ENCODE results near the gene SPATA19. TPM values are rescaled to one million over a fixed set of nuclear protein-coding genes. Genes with fewer than 3 reads are reported as not detected.
A peak's percentile ranks its signal among the peaks of the same experiment; 100 is the strongest.

Gene SPATA19
- total RNA-seq, 3 donors from 2014 or later (not counting 1 experiment from before 2014, with no cell fraction given): not detected

GRCh38 chr11:133834682-133835592, 10.4 kb downstream of the SPATA19 start:
- WGBS (ENCODE audit: insufficient coverage): 45% methylated on average over 11 of the region's 11 CpGs
- H3K9me3 Mint-ChIP-seq: no peaks in the 10 kb centered on the region
- intact Hi-C loops (cut with micrococcal nuclease): no loop called here
- Histone ChIP-seq H3K27me3 (ENCODE audit: control insufficient read depth, insufficient read depth, low read length) (no peaks in the 10 kb centered on the region), H3K36me3 (ENCODE audit: control insufficient read depth, insufficient read depth, low read length) (no peaks in the 10 kb centered on the region), H3K4me3 (ENCODE audit: low read length) (no peak overlapping the region), H3K27ac (ENCODE audit: low read length) (no peak overlapping the region), H3K4me1 (ENCODE audit: control insufficient read depth, insufficient read depth, low read length) (peaks cover 7% of the 10 kb centered on the region), H3K9me3 (ENCODE audit: control insufficient read depth, insufficient read depth, low read length) (no peaks in the 10 kb centered on the region)
- DNase-seq: peak in 1 of 2 donors; percentile 46
- peak in 2 of 3 donors; percentile 45 to 67 for ATAC-seq
- H3K27me3 Mint-ChIP-seq (ENCODE audit: low read depth in 2 of 2): no peaks in the 10 kb centered on the region
- no peak overlapping the region for H3K4me3 Mint-ChIP-seq
- H3K4me1 Mint-ChIP-seq: peaks cover 15 to 24% of the 10 kb centered on the region in 2 donors
- peak; percentile 17 for TF ChIP-seq CTCF (IDR thresholded peaks at IDR 0.05)
- no peaks in the 10 kb centered on the region for H3K36me3 Mint-ChIP-seq
- peak overlapping the region in 1 of 2 donors; percentile 43 for H3K27ac Mint-ChIP-seq

GRCh38 chr11:133833898-133834681, 11.2 kb downstream of the SPATA19 start:
- Mint-ChIP-seq H3K36me3 (no peaks in the 10 kb centered on the region), H3K27me3 (ENCODE audit: low read depth in 2 of 2) (no peaks in the 10 kb centered on the region), H3K9me3 (no peaks in the 10 kb centered on the region), H3K4me3 (peak overlapping the region; percentile 40), H3K4me1 (peaks cover 15 to 24% of the 10 kb centered on the region in 2 donors), H3K27ac (no peak overlapping the region)
- TF ChIP-seq CTCF (IDR thresholded peaks at IDR 0.05): no peak
- 93% methylated on average over 17 of the region's 17 CpGs for WGBS (ENCODE audit: insufficient coverage)
- Histone ChIP-seq H3K4me3 (ENCODE audit: low read length) (no peak overlapping the region), H3K27me3 (ENCODE audit: control insufficient read depth, insufficient read depth, low read length) (no peaks in the 10 kb centered on the region), H3K27ac (ENCODE audit: low read length) (no peak overlapping the region), H3K9me3 (ENCODE audit: control insufficient read depth, insufficient read depth, low read length) (no peaks in the 10 kb centered on the region), H3K36me3 (ENCODE audit: control insufficient read depth, insufficient read depth, low read length) (no peaks in the 10 kb centered on the region), H3K4me1 (ENCODE audit: control insufficient read depth, insufficient read depth, low read length) (peaks cover 7% of the 10 kb centered on the region)
- DNase-seq (no peak), ATAC-seq (no peak)
- intact Hi-C loops (cut with micrococcal nuclease): no loop called here

GRCh38 chr11:133832991-133833897, 12.1 kb downstream of the SPATA19 start:
- Mint-ChIP-seq H3K36me3 (no peaks in the 10 kb centered on the region), H3K9me3 (no peaks in the 10 kb centered on the region), H3K4me3 (no peak overlapping the region), H3K27ac (no peak overlapping the region), H3K4me1 (peaks cover 15 to 24% of the 10 kb centered on the region in 2 donors), H3K27me3 (ENCODE audit: low read depth in 2 of 2) (peaks cover 0 to 3% of the 10 kb centered on the region in 2 donors)
- Histone ChIP-seq H3K27ac (ENCODE audit: low read length) (no peak overlapping the region), H3K4me3 (ENCODE audit: low read length) (no peak overlapping the region), H3K9me3 (ENCODE audit: control insufficient read depth, insufficient read depth, low read length) (no peaks in the 10 kb centered on the region), H3K4me1 (ENCODE audit: control insufficient read depth, insufficient read depth, low read length) (peaks cover 7% of the 10 kb centered on the region), H3K27me3 (ENCODE audit: control insufficient read depth, insufficient read depth, low read length) (no peaks in the 10 kb centered on the region), H3K36me3 (ENCODE audit: control insufficient read depth, insufficient read depth, low read length) (no peaks in the 10 kb centered on the region)
- 91% methylated on average over 75 of the region's 86 CpGs for WGBS (ENCODE audit: insufficient coverage)
- TF ChIP-seq CTCF (IDR thresholded peaks at IDR 0.05): no peak
- ATAC-seq (no peak), DNase-seq (no peak)
- intact Hi-C loops (cut with micrococcal nuclease): no loop called here

Data from natural killer cell (primary cell).